ENCODE results near the gene CD248.
"Not testable (repeated sequence)": the region's sequence is repeated elsewhere in the genome, so short reads cannot be mapped to it uniquely, and the experiment has no call there.

The CD248 gene

GRCh38 chr11:66316849-66317251, at the start of gene CD248:
CD248 (minus strand) TSS chr11:66317044; CDS start chr11:66317027, 17 bp downstream.
- no peak for DNase-seq

- DNase-seq = no peak
These were observed 49.1 kb upstream of the CD248 start for GRCh38 chr11:66365711-66366619.

GRCh38 chr11:66365166-66365565, 48.3 kb upstream of the CD248 start:
- DNase-seq = no peak

GRCh38 chr11:66363805-66364535, 47.1 kb upstream of the CD248 start:
- peak; percentile 41 for DNase-seq

GRCh38 chr11:66363187-66363601, 46.4 kb upstream of the CD248 start:
- no peak for DNase-seq

- no peak for DNase-seq
These were observed 45.8 kb upstream of the CD248 start for GRCh38 chr11:66362481-66363147.

GRCh38 chr11:66361502-66361941, 44.7 kb upstream of the CD248 start:
- DNase-seq = no peak

GRCh38 chr11:66360406-66361073, 43.7 kb upstream of the CD248 start:
- DNase-seq = no peak

- DNase-seq = no peak
These were observed 42.8 kb upstream of the CD248 start for GRCh38 chr11:66359662-66360087.

- DNase-seq = not testable (repeated sequence)
These were observed 33.9 kb upstream of the CD248 start for GRCh38 chr11:66350560-66351235.

- no peak for DNase-seq
These were observed 32.2 kb upstream of the CD248 start for GRCh38 chr11:66349084-66349386.

- peak; percentile 93 for DNase-seq
These were observed 30.8 kb upstream of the CD248 start, which contains the start of gene B4GAT1 for GRCh38 chr11:66347425-66348276. B4GAT1 (minus strand) TSS chr11:66347629; CDS start chr11:66347545, 84 bp downstream.

GRCh38 chr11:66346476-66347424, 29.9 kb upstream of the CD248 start:
- no peak for DNase-seq

GRCh38 chr11:66345316-66345649, 28.4 kb upstream of the CD248 start:
- no peak for DNase-seq

- peak; percentile 86 for DNase-seq
These were observed 27.9 kb upstream of the CD248 start, which contains the start of gene BRMS1 for GRCh38 chr11:66344550-66345315. BRMS1 (minus strand) TSS chr11:66345104; CDS start chr11:66342234, 2,870 bp downstream.

GRCh38 chr11:66343176-66343575, 26.3 kb upstream of the CD248 start:
- no peak for DNase-seq

GRCh38 chr11:66341502-66342126, 24.8 kb upstream of the CD248 start:
- no peak for DNase-seq

Measured in NCI-H510A treated with DMSO at 0.1 percent for 48 hours (cell line).